Lower leg skin (tissue), 3 donors: Measurements from ENCODE around the gene PICALM.

Experiments used
- POLR2A ChIP-seq, 2 donors: fragments of 450-650 bp; IDR thresholded peaks; one replicate each; pipeline ENCODE4 v1.6.1; 2016 to 2017; ENCODE audit warnings: antibody characterized with exemption in 2 of 2, mild to moderate bottlenecking in 1 of 2, moderate library complexity in 1 of 2
- TF ChIP-seq, protein P1 (sequence below), 3 donors: fragments of 450-650 bp; IDR thresholded peaks; one replicate each; pipeline ENCODE4 v1.5.1; 2016; ENCODE audit warnings: antibody characterized with exemption in 3 of 3, mild to moderate bottlenecking in 3 of 3, moderate library complexity in 2 of 3

DNA sequence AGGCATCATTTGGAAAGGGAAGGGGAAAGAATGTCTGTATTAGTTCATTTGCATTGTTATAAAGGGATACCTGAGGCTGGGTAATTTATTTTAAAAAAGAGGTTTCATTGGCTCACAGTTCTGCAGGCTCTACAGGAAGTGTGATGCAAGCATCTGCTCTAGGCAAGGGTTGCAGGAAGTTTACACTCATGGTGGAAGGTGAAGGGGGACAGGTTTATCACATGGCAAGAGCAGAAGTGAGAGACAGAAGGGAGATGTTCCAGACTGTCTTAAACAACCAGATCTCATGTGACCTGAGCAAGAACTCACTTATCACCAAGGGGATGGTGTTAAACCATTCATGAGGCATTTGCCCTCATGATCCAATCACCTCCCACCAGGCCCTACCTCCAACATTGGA, 123.1 kb downstream of the PICALM start:
- no peak for TF ChIP-seq POLR2A (IDR thresholded peaks at IDR 0.05)
- TF ChIP-seq, protein P1, sequence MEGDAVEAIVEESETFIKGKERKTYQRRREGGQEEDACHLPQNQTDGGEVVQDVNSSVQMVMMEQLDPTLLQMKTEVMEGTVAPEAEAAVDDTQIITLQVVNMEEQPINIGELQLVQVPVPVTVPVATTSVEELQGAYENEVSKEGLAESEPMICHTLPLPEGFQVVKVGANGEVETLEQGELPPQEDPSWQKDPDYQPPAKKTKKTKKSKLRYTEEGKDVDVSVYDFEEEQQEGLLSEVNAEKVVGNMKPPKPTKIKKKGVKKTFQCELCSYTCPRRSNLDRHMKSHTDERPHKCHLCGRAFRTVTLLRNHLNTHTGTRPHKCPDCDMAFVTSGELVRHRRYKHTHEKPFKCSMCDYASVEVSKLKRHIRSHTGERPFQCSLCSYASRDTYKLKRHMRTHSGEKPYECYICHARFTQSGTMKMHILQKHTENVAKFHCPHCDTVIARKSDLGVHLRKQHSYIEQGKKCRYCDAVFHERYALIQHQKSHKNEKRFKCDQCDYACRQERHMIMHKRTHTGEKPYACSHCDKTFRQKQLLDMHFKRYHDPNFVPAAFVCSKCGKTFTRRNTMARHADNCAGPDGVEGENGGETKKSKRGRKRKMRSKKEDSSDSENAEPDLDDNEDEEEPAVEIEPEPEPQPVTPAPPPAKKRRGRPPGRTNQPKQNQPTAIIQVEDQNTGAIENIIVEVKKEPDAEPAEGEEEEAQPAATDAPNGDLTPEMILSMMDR (IDR thresholded peaks at IDR 0.05), result no peak
